Esophagus mucosa (tissue), 1 donor: ENCODE results near the gene ZNF425. TPM values are rescaled to one million over a fixed set of nuclear protein-coding genes. Genes with fewer than 3 reads are reported as not detected.
"Not testable (repeated sequence)": the region's sequence is repeated elsewhere in the genome, so short reads cannot be mapped to it uniquely, and the experiment has no call there.

ENCODE experiments used
- ATAC-seq: fragments of 200-7000 bp; cut with Tn5 transposase; one replicate; pipeline ENCODE4 v1.9.1; 2020
- total RNA-seq: library from RNA; stranded (reverse); gene quantifications from one replicate; pipeline ENCODE4 v1.2.4, GENCODE V29; 2023
- donor health status: DM: yes; HTN: yes; CAD: no.

ZNF425 gene, protein sequence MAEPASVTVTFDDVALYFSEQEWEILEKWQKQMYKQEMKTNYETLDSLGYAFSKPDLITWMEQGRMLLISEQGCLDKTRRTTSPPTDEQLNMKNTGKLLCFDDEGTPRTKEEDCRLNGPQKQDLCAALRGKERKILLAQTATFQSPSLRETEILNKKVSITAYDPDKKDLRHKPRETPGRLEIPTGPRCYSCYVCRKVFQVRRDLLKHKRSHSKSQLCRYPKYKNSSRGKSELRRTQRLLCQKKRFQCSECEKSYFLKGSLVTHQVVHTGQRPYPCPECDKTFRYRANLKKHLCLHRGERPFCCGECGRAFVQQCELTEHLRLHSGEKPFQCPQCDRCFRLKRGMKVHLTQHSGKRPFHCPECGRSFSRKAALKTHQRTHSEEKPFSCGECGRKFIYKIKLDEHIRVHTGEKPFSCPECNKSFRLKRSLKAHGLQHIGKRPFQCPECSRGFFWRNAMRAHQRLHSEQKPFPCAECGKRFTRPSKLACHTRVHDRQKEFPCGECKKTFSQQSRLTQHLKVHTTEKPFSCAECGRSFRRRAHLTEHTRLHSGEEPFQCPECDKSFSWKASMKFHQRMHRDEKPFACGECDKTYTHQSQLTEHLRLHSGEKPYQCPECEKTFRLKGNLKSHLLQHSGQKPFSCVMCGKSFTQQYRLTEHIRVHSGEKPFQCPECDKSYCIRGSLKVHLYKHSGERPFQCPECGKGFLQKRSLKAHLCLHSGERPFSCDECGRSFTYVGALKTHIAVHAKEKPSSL
- total RNA-seq = 1.9 TPM

DNA sequence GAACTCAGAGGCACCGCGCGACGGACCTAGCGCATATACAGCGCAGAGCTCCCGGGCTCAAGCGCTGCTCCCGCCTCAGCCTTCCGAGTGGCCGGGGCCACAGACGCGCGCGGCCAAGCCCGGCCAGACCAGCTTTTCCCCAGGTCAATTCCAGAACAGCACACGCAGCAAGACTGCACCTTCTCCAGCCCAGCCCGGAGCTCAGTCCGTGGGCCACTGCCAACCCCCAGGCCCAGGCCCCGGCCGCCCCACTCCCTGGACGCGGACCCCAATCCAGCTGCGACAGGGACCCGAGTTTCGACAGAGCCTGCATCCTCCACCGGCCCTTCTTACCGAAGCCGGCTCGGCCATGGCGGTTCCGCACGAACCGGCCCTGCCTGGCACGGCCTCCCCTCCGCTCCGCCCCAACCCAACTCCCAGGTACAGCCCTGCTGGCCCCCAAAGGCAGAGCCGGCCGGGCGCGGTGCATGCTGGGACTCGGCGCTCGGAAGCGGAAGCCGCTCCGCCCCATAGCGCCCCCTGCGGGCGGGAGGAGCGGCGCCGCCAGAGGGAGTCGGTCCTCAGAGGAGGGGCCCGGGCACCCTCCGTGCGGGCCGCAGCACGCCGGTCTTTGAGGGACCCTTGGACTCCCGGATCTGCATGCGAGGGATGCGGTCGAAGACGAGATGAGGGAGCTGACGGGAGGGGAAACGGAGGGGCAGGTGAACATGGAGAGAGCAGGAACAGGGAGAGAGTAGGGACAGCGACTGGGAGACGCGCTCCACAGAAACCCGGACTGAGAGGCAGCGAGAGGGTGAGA is at the start of gene ZNF425:
TSS of gene ZNF425 (minus strand) at position 462 of the 799 bp plus-strand sequence. CDS start at position 351, 111 bp downstream.
- ATAC-seq = peak; percentile 98

- no peak for ATAC-seq
Measured at GRCh38 chr7:149175150-149175549, 49.0 kb upstream of the ZNF425 start.

DNA sequence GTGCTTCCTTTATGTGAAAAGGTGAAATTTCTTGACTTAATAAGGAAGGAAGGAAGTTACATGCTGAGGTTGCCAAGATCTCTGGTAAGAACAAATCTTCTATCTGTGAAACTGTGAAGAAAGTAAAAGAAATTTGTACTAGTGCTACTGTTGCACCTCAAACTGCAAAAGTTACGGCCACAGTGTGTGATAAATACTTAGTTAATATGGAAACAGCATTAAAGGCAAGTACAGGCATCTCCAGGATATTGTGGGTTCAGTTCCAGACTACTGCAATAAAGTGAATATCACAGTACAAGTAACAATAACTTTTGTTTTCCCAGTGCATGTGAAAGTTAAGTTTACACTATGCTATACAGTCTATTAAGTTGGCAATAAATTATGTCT is 46.4 kb upstream of the ZNF425 start:
- no peak for ATAC-seq

GRCh38 chr7:149171892-149172533 is 45.9 kb upstream of the ZNF425 start:
- ATAC-seq = peak; percentile 97

GRCh38 chr7:149166630-149167352 is 40.7 kb upstream of the ZNF425 start:
- ATAC-seq = peak; percentile 64

GRCh38 chr7:149166142-149166541 is 40.0 kb upstream of the ZNF425 start:
- no peak for ATAC-seq

DNA sequence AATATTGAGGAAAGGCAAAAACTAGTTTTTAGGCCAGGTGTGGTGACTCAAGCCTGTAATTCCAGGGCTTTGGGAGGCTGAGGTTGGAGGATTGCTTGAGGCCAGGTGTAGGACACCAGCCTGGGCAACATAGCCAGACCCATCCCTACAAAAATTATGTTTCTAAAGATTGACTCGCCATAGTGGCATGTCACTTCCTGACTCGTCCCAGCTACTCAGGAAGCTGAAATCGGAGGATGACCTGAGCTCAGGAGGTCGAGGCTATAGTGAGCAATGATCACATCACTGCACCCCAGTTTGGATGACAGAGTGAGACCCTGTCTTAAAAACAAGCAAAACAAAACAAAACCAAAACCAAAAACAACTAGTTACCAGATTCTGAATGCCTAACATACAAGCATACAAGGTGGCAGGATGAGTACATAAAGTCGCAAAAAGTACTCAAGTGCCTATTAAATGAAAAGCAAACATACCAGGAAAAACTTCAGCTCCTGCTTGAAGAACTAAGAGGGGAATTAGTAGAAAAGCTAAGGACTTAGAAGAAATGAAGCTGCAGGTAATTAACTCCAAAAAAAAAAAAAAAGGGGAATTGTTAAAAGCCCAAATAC is 35.2 kb upstream of the ZNF425 start:
- ATAC-seq = no peak

- ATAC-seq = no peak
Measured at GRCh38 chr7:149156898-149157297, 30.8 kb upstream of the ZNF425 start.

DNA sequence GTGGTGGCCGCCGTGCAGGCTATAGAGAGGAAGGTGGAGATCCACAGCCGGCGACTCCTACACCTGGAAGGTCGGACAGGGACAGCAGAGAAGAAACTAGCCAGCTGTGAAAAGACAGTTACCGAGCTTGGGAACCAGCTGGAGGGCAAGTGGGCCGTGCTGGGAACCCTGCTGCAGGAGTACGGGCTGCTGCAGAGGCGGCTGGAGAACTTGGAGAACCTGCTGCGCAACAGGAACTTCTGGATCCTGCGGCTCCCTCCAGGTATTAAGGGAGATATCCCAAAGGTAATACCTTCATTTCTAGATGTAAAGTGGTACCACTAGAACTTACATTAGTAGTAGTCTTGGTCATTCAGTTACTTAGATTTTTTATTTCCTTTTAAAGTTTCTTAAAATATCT is 27.9 kb upstream of the ZNF425 start:
- peak; percentile 53 for ATAC-seq

DNA sequence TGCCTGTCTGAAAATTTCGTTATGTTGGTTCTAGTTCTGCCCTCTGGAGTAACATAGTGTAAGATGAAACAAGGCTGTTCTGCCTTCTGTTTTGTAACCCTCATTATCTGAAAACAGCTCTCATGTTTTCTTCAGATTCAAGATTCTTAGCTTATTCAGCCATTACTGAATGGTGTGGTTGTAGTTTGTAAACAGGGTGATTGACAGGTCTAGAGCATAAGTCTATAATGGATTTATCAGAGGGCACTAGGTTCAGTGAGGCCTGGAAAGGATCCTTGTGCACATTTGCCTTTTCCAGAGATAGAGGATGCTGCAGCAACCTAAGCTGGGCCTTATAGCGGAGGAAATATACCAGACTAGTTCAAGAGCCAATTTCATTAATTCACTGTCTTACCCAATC is 27.2 kb upstream of the ZNF425 start:
- no peak for ATAC-seq

DNA sequence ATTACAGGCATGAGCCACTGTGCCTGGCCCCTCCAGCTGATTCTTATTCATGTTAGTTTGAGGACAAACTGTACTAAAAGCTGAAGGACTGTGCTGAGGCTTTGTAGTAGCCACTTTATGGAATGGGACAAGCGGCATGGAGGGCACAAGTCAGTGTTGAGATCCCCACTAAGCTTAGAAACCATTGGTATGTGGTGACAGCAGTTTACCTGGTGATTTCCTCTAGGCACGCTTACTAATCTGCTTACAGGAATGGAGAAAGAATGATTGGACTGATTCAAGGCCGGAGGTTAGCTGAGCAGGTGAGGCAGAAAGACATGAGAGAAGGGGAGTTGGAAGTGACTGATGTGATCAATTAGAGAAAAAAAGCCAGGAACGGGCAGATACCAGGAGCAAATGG is 24.9 kb upstream of the ZNF425 start:
- no peak for ATAC-seq

DNA sequence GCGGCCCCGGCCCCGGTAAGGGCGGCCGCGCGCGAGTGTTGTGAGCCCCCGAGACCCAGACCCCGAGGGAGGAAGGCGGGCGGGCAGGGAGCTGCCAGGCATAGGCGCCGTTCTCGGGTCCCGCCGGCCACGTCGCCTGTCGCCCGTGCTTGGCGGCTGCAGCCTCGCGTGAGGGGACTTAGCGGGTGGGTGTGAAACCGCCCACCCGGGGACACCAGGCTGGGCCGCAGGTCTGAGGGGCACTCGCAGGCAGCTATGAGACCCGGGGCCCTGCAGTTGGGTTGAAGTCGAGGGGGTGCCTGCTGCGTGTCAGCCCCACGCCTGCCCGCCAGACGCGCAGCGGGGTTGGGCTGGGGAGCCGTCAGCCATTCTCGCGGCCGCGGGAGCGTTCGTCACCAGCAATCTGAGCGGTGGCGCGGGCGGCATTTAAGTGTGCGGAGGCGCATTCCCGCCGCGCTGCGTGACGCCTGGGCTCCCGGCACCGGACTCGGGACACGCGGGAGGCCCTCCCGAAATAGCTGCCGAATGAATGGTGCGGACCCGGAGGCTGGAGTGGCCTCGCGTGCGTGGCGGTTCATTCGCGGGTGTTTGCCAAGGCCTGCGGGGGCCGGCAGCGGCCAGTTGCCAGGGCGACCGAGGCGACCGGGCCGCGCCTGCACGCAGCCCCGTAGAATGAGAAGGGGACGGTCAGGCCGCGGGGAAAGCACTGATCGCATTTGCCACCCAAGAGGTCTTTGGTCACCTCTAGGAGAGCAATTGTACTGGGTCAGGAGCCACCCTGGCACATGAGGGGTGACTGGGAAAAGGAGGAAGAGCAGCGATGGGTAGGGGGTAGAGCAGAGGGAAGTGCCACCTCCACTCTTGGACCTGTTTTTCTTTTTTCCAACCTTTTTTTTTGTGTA is 21.9 kb upstream of the ZNF425 start:
- ATAC-seq = peak; percentile 12

GRCh38 chr7:149147072-149147751 is 21.1 kb upstream of the ZNF425 start, which contains the start of gene ZNF398:
ZNF398 (plus strand) TSS chr7:149147453; CDS start chr7:149147743, 290 bp downstream.
- ATAC-seq = peak; percentile 81

DNA sequence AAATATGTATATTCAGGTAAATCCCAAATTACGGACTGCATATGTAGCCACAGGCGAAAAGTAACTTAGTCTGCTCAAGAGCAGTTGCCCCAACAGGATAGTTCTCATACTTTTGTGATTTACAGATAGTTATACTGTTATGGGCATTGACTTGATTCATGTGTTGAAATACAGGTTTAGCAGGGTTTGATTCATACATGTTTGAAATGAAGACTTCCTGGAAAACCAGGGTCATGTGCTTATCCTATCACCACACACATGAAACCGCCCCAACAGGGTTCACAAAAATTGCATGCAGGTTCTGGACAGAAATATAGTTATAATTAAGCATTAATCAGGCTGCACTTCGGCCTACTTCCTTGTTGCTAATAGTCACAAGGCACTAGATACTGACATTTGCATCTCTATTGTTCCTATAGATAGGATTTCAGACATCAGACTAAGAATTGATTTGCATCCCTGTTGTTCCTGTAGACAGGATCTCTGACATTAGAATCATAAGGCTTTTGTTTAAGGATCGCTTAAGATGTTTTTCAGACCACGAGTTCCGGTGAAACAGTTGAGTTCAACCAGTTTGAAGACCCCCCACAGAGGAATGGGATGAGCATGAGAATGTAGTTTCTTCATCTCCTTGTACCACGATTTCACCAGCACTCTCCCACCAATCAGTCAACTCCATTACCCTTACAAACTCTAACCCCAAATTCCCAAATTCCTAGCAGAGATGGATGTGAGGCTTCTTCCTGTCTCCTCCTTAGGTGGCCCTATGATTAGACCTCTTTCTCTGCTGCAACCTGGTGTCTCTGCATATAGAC is 19.1 kb upstream of the ZNF425 start:
- ATAC-seq = peak; percentile 94

GRCh38 chr7:149144436-149144922 is 18.4 kb upstream of the ZNF425 start:
- not testable (repeated sequence) for ATAC-seq

GRCh38 chr7:149141893-149142292 is 15.8 kb upstream of the ZNF425 start:
- ATAC-seq = no peak

DNA sequence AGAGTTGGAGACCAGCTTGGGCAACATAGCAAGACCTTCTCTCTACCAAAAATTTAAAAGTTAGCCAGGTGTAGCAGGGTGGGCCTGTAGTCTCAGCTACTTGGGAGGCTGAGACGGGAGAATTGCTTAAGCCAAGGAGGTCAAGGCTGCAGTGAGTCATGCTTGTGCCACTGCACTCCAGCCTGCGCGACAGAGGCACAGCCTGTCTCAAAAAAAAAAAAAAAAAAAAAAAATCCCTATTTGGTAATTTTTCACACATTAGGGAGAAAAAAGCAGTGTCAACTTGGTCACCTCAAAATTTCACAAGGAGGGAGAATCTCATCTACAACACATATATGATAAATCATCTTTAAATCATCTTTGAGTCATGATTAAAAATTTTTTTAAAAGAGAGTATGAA is 14.7 kb upstream of the ZNF425 start:
- ATAC-seq = no peak

DNA sequence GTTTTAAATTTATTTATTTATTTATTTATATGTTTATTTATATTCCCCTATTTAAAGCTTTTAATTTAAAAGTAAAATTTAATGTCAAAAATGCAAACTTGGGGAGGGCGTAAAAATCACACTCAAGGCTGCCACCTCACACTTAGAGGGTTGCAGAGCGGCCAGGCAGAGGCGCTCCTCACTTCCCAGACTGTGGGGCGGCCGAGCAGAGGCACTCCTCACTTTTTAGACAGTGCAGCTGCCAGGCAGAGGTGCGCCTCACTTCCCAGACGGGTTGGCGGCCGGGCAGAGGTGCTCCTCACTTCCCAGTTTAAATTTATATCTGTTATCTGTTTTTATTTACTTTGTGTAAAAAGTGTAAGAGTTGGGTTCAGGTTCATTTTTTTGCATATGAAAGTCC is 10.0 kb upstream of the ZNF425 start:
- ATAC-seq = no peak
